Measurements from ENCODE around the gene MFSD6L. TPM values are rescaled to one million over a fixed set of nuclear protein-coding genes. Genes with fewer than 3 reads are reported as not detected.

Gene MFSD6L
- total RNA-seq, 1 donor, result 0.81 TPM

DNA sequence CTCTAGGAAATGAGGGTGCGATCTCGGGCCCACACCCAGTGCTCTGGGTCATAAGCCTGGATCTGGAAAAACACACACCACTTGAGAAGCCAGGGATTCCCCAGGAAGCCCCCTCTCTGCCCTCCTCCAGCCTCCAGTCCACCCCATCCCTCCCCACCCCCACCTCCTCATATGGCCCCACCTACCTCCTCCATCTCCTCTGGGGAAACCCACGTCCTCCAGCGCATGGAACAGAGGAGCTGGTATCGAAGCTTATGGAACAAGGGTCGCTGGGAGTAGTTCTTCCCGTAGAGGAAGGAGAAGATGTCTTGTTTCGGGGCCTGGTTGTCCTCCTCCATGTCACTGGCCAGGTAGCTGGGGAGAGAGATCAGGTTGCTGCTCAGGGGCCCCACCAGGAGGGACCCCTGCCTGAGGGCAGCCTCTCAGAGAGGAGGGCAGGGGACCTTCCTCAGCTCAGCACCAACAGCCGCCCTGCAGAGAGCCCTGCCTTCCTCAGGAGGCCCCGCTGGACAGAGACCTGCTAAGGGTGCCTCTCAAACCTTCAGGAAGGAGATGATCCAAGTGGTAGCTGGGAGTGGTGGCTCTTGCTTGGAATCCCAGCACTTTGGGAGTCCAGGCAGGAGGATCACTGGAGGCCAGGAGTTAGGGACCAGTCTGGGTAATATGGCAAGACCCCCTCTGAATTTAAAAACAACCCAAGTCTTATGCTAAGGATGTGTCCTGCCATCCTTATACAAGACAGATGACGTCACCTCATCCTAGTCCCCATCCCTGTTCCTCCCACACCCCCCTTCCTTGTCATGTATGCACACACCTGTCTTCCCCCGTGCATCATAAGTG, 45.8 kb downstream of the MFSD6L start:
- DNase-seq (ENCODE audit: low read depth in 2 of 3, low spot score in 2 of 3), result no peak

DNA sequence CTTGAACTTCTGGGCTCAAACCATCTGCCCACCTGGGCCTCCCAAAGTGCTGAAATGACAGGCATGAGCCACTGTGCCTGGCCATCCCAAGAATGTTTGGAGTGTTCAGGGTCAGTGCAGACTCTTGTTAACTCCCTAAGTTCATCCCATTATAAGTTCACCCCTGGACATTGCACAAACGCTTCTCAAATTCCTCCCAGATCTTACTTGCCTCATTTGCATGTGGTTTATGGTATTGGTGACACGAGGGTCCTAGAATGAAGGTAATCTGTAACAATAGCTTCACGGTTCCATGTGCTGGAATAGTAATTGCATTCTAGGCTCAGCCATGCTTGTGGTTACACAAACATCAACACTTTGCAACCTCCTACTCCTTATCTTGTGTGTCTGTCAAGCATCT, 49.5 kb downstream of the MFSD6L start:
- DNase-seq (ENCODE audit: low read depth in 2 of 3, low spot score in 2 of 3), result no peak

DNA sequence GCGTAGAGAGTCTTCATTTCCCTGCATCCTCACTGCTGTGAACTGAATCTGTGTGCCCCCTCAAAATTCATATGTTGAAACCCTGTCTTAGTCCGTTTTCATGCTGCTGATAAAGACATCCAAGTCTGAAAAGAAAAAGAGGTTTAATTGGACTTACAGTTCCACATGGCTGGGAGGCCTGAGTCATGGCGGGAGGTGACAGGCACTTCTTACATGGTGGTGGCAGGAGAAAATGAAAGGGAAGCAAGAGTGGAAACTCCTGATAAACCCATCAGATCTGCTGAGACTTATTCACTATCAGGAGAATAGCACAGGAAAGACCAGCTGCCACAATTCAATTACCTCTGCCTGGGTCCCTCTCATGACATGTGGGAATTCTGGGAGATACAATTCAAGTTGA, 51.4 kb downstream of the MFSD6L start:
- DNase-seq (ENCODE audit: low read depth in 2 of 3, low spot score in 2 of 3), result no peak

Other genes with a start within 250 kb of the MFSD6L start
- gene MYH10, start 168.6 kb downstream of the MFSD6L start, total RNA-seq, result 38.8 TPM
- gene CCDC42, start 54.5 kb downstream of the MFSD6L start, total RNA-seq, result 4.0 TPM
- gene SPDYE4, start 40.8 kb downstream of the MFSD6L start, total RNA-seq, result not detected
- gene PIK3R6, start 68.3 kb upstream of the MFSD6L start, total RNA-seq, result 10.0 TPM
- 17.0 TPM for gene PIK3R5, start 166.3 kb upstream of the MFSD6L start, total RNA-seq
- gene NTN1, start 222.1 kb upstream of the MFSD6L start, total RNA-seq, result 1.1 TPM

All from hematopoietic multipotent progenitor cell (in vitro differentiated cells).